Left ventricle myocardium inferior (tissue), 1 donor: ENCODE measurements around the gene KLF7. TPM values are rescaled to one million over a fixed set of nuclear protein-coding genes. Genes with fewer than 3 reads are reported as not detected.

Experiments
- DNase-seq: peaks from one replicate; pipeline ENCODE4 v3.0.0-alpha.2; 2020
- H3K27ac ChIP-seq: fragments of 200-600 bp; replicated peaks from 2 replicates; pipeline ENCODE4 v1.8.0; 2021
- H3K27me3 ChIP-seq: fragments of 200-600 bp; 2 replicates; pipeline ENCODE4 v1.8.0; 2021; ENCODE audit warnings: low read depth
- H3K36me3 ChIP-seq: fragments of 200-600 bp; 2 replicates; pipeline ENCODE4 v1.8.0; 2021
- H3K4me1 ChIP-seq: fragments of 200-600 bp; 2 replicates; pipeline ENCODE4 v1.8.0; 2021
- H3K4me3 ChIP-seq: fragments of 200-600 bp; 2 replicates; pipeline ENCODE4 v1.8.0; 2021; ENCODE audit warnings: mild to moderate bottlenecking, moderate library complexity
- H3K9me3 ChIP-seq: fragments of 200-600 bp; replicated peaks from 2 replicates; pipeline ENCODE4 v1.8.0; 2021
- intact Hi-C: fragments of 100-400 bp; cut with micrococcal nuclease; formaldehyde crosslinking; loops from one replicate; pipeline ENCODE4 v1.11.0; 2022
- total RNA-seq: library from RNA; stranded (reverse); fragmentation: NEBNext Ultra II Directional; extraction: Animal tissue kit (Norgen Biotek cat#: 25700); gene quantifications from one replicate; pipeline ENCODE4 v1.2.1, GENCODE V29; 2021
- TF ChIP-seq, protein P1 (sequence below): fragments of 200-600 bp; IDR thresholded peaks from 2 replicates; pipeline ENCODE4 v1.8.0; 2021; ENCODE audit warnings: antibody characterized with exemption, mild to moderate bottlenecking, borderline replicate concordance
- donor health status: DM: no; HTN: yes; CAD: no; lungs with severe emphysema.

Gene KLF7
- total RNA-seq, 1 donor from 2014 or later = 24.2 TPM

DNA sequence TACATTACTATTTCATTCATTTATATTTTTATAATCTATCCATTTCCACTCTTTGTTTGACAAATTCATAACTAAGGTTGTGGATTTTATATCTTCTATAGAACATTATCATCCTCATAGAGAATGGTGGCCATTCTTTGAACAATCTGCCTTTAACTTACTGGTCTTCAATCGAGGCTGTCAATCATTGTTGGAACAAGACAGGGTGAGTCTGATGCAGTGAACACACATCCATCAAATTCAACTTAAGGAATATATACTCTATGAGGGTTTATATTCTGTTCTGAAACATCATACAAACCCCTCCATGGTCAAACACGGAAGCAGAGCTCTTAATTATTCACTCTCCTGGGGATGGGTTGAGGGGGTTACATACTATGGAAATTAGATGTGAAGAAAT lies 28.3 kb upstream of the KLF7 start:
- no peaks in the 10 kb centered on the region for H3K9me3 ChIP-seq
- intact Hi-C loops = no loop called here
- peaks cover 3% of the 10 kb centered on the region for H3K4me1 ChIP-seq
- H3K4me3 ChIP-seq = no peak overlapping the region
- no peaks in the 10 kb centered on the region for H3K27me3 ChIP-seq
- no peak for DNase-seq
- no peaks in the 10 kb centered on the region for H3K36me3 ChIP-seq
- H3K27ac ChIP-seq = no peak overlapping the region
- TF ChIP-seq, protein P1, sequence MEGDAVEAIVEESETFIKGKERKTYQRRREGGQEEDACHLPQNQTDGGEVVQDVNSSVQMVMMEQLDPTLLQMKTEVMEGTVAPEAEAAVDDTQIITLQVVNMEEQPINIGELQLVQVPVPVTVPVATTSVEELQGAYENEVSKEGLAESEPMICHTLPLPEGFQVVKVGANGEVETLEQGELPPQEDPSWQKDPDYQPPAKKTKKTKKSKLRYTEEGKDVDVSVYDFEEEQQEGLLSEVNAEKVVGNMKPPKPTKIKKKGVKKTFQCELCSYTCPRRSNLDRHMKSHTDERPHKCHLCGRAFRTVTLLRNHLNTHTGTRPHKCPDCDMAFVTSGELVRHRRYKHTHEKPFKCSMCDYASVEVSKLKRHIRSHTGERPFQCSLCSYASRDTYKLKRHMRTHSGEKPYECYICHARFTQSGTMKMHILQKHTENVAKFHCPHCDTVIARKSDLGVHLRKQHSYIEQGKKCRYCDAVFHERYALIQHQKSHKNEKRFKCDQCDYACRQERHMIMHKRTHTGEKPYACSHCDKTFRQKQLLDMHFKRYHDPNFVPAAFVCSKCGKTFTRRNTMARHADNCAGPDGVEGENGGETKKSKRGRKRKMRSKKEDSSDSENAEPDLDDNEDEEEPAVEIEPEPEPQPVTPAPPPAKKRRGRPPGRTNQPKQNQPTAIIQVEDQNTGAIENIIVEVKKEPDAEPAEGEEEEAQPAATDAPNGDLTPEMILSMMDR = no peak

DNA sequence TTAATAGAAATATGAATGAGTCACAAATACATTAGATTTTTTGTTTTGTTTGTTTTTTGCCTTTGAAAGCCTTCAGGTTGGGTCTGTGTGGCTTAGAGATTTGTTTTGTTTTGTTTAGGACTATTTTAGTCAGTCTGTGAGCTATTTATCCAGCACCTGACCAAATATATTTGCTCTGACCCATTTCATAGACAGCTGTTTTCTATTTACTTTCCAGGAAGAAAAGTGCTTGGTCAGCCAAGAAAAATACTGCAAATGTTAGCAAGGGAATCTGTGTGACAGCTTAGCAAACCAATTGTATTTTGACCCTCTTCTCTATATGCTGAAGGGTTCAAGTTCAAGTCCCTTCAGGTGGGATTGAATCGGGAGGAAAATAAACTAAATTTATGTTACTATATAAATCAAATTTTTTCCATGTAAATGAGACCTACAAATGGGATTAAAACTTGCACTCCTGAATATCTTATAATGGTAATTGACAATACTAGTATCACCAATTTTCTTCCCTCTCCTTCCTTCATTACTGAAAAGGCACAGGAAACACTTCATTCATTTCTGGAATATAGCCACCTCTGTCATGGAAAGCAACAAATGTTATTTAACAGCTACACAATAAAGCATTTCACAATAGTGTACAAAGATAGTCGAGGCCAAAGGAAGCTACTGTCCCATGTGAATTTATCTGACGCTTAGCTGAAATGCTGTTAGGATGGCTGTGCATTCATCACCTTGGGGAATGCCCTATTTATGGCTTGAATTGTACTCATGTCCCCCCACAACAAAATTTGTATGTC lies 23.1 kb upstream of the KLF7 start:
- no peaks in the 10 kb centered on the region for H3K27me3 ChIP-seq
- H3K27ac ChIP-seq = no peak overlapping the region
- peaks cover 16% of the 10 kb centered on the region for H3K9me3 ChIP-seq
- no peak overlapping the region for H3K4me3 ChIP-seq
- TF ChIP-seq, protein P1 = no peak
- no peaks in the 10 kb centered on the region for H3K36me3 ChIP-seq
- no peak for DNase-seq
- intact Hi-C loops = no loop called here
- H3K4me1 ChIP-seq = peaks cover 9% of the 10 kb centered on the region

DNA sequence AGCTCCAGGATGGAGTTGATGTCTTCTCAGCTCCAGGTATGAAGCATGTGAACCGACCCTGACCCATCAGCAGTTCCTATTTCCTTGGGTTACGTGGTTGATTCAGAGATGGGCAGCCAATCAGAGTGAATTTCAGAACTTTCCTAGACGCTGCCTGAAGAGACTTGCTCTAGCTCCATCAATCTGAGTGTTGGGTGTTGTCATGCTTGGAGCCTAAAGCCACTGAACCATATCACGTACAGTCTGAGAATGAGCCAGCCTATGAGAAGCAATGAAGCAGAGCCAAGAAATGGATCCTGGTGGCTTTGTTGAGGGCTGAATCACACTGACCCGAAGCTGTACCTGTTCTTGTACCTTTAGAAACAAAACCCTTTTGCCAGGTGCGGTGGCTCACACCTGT lies 19.6 kb upstream of the KLF7 start:
- Histone ChIP-seq H3K9me3 (peaks cover 16% of the 10 kb centered on the region), H3K36me3 (no peaks in the 10 kb centered on the region), H3K27me3 (no peaks in the 10 kb centered on the region), H3K4me1 (peaks cover 9% of the 10 kb centered on the region), H3K4me3 (no peak overlapping the region), H3K27ac (no peak overlapping the region)
- DNase-seq = no peak
- TF ChIP-seq, protein P1 = no peak
- intact Hi-C loops = no loop called here

DNA sequence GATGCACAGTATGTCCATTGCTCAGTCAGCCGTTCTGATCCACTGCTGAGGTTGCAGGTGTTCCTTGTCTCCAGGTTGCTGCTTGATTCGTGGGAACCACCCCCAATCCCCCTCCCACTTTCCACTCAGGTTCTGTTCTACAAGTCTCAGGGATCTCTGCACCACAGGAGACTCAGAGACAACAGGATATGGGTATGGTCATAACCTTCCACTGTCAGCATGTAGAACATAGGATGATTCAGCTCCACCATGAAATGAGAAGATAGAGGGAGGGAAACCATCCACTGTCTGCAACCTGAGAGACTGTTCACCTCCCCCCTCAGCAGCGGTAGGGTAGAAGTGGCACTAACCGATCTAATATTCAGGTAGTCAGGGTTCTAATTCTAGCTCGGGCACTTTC lies 19.0 kb upstream of the KLF7 start:
- intact Hi-C loops = no loop called here
- H3K4me3 ChIP-seq = no peak overlapping the region
- no peak overlapping the region for H3K27ac ChIP-seq
- TF ChIP-seq, protein P1 = no peak
- H3K36me3 ChIP-seq = no peaks in the 10 kb centered on the region
- no peaks in the 10 kb centered on the region for H3K27me3 ChIP-seq
- H3K4me1 ChIP-seq = peaks cover 9% of the 10 kb centered on the region
- no peak for DNase-seq
- peaks cover 16% of the 10 kb centered on the region for H3K9me3 ChIP-seq

DNA sequence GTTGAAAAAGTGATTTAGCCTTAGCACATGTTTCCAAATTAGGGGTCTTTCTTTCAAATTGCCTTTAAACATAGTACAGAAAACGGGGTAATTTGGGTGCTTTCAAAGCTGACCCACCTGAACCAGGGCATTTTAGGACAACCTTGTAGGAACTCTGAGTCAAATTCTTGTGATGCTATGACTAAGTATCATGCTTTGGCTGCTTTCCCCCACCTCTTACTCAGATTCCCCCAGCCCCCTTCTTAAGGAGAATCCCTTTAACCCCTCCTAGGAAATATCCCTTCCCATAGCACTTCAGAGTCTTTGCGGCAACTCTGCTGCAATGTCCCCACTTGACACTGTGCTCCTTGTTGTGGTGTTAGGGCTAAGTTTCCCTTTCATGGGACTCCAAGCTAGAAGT lies 18.6 kb upstream of the KLF7 start:
- H3K27me3 ChIP-seq = no peaks in the 10 kb centered on the region
- peaks cover 16% of the 10 kb centered on the region for H3K9me3 ChIP-seq
- no peaks in the 10 kb centered on the region for H3K36me3 ChIP-seq
- no peak for DNase-seq
- H3K27ac ChIP-seq = no peak overlapping the region
- intact Hi-C loops = no loop called here
- H3K4me1 ChIP-seq = peaks cover 9% of the 10 kb centered on the region
- TF ChIP-seq, protein P1 = no peak
- H3K4me3 ChIP-seq = no peak overlapping the region
